Endothelial cell of umbilical vein (primary cell): ENCODE data around the gene DLK1. TPM values are rescaled to one million over a fixed set of nuclear protein-coding genes. Genes with fewer than 3 reads are reported as not detected.

Experiments used
- BruUV-seq: library from RNA; stranded (reverse); fragments of 400-500 nt; replicated peaks from 2 replicates; lab custom pipeline; 2021; lab: Mats Ljungman, UMichigan
- CTCF ChIA-PET: fragments of 300-600, 350-600 bp; sonication (Branson Sonifier 250); formaldehyde crosslinking; loops from one replicate; lab custom pipeline; 2021; ENCODE audit warnings: antibody characterized with exemption, inconsistent platforms; lab: Charles Lee
- POLR2A ChIA-PET: fragments of 300-600, 350-600 bp; sonication (Branson Sonifier 250); formaldehyde crosslinking; loops from one replicate; lab custom pipeline; 2021; ENCODE audit warnings: antibody characterized with exemption, inconsistent platforms; lab: Charles Lee
- DNase-seq: peaks from one replicate; pipeline ENCODE4 v3.0.0-alpha.2; 2011; ENCODE audit warnings: low read depth, low spot score
- FAIRE-seq: peaks from 2 replicates; lab custom pipeline; 2011; peaks lifted over from hg19 to GRCh38; lab: Jason Lieb, UNC
- H2AFZ ChIP-seq: 2 replicates; pipeline ENCODE4 v1.6.0; 2012; ENCODE audit warnings: low read depth, low read length, control low read depth, inconsistent platforms
- H3K27ac ChIP-seq: 2 replicates; pipeline ENCODE4 v1.5.1; 2011; ENCODE audit warnings: low read depth, mild to moderate bottlenecking, control low read depth, low read length, moderate library complexity; ENCODE audit not compliant: insufficient read depth
- H3K27me3 ChIP-seq, 2 experiments: 2 replicates each; pipeline versions ENCODE4 v1.6.0 to v1.6.1; 2011; ENCODE audit warnings: low read length in 2 of 2, mixed read lengths in 1 of 2; ENCODE audit not compliant: control insufficient read depth in 2 of 2, insufficient read depth in 2 of 2
- H3K36me3 ChIP-seq, 2 experiments: 2 replicates in 1 of 2; 3 replicates in 1 of 2; pipeline ENCODE4 v1.5.1; 2011; ENCODE audit warnings: low read length in 2 of 2, mild to moderate bottlenecking in 1 of 2, moderate library complexity in 1 of 2; ENCODE audit not compliant: control insufficient read depth in 2 of 2, insufficient read depth in 2 of 2; ENCODE audit errors: extremely low read depth in 1 of 2
- H3K4me1 ChIP-seq: 3 replicates; pipeline ENCODE4 v1.5.1; 2011; ENCODE audit warnings: mild to moderate bottlenecking, low read length; ENCODE audit not compliant: control insufficient read depth, insufficient read depth; ENCODE audit errors: extremely low read depth
- H3K4me2 ChIP-seq: 2 replicates; pipeline ENCODE4 v1.6.1; 2011; ENCODE audit warnings: low read length, control low read depth, mixed read lengths; ENCODE audit not compliant: insufficient read depth
- H3K4me3 ChIP-seq, 3 experiments: fragments of 200-600 bp in 1 of 3; sonication (generic), shearing (Covaris generic) in 1 of 3; replicated peaks in 1 of 3; 2 replicates each; pipeline ENCODE4 v1.5.1; 2011 to 2016; ENCODE audit warnings: control low read depth in 3 of 3, low read length in 3 of 3, mild to moderate bottlenecking in 2 of 3, inconsistent platforms in 1 of 3, low read depth in 1 of 3, moderate library complexity in 1 of 3; ENCODE audit not compliant: insufficient read depth in 1 of 3
- H3K79me2 ChIP-seq: 2 replicates; pipeline ENCODE4 v1.6.0; 2012; ENCODE audit warnings: low read length, inconsistent platforms; ENCODE audit not compliant: control insufficient read depth, insufficient read depth
- H3K9ac ChIP-seq: replicated peaks from 2 replicates; pipeline ENCODE3; 2011; ENCODE audit warnings: low read length, control low read depth; ENCODE audit not compliant: insufficient read depth; ENCODE audit errors: extremely low read depth
- H3K9me1 ChIP-seq: replicated peaks from 3 replicates; pipeline ENCODE4 v1.6.0; 2011; ENCODE audit warnings: mild to moderate bottlenecking, low read length; ENCODE audit not compliant: control insufficient read depth, insufficient read depth; ENCODE audit errors: extremely low read depth
- H3K9me3 ChIP-seq: replicated peaks from 2 replicates; pipeline ENCODE4 v1.5.1; 2012; ENCODE audit warnings: low read length, inconsistent platforms; ENCODE audit not compliant: control insufficient read depth, insufficient read depth
- H4K20me1 ChIP-seq: replicated peaks from 2 replicates; pipeline ENCODE3; 2011; ENCODE audit warnings: mild to moderate bottlenecking, low read length; ENCODE audit not compliant: control insufficient read depth, insufficient read depth; ENCODE audit errors: extremely low read depth
- CTCF ChIP-seq, 2 donors: IDR thresholded peaks; 1 replicate in 1 of 2; 2 replicates in 1 of 2; pipeline ENCODE4 v1.5.1; 2011; ENCODE audit warnings: low read length in 2 of 2, mild to moderate bottlenecking in 2 of 2, moderate library complexity in 2 of 2, control low read depth in 1 of 2, inconsistent platforms in 1 of 2, low read depth in 1 of 2; ENCODE audit not compliant: insufficient read depth in 1 of 2; ENCODE audit errors: extremely low read depth in 1 of 2
- MAX ChIP-seq: IDR thresholded peaks from 2 replicates; pipeline ENCODE4 v1.6.1; 2011; ENCODE audit not compliant: insufficient read depth, insufficient read length
- MYC ChIP-seq: IDR thresholded peaks from one replicate; pipeline ENCODE4 v1.6.1; 2011; ENCODE audit warnings: mild to moderate bottlenecking, low read depth, low read length
- POLR2A ChIP-seq: IDR thresholded peaks from 2 replicates; pipeline ENCODE4 v1.6.1; 2012; ENCODE audit warnings: low read depth, mild to moderate bottlenecking, control low read depth, low read length
- POLR2AphosphoS5 ChIP-seq: IDR thresholded peaks from 2 replicates; pipeline ENCODE4 v1.6.1; 2012; ENCODE audit warnings: low read depth, mild to moderate bottlenecking, control low read depth, low read length, moderate library complexity; ENCODE audit not compliant: insufficient read depth
- dilution Hi-C: fragments of 300-500 bp; cut with MboI; formaldehyde crosslinking; loops from one replicate; pipeline ENCODE4 v1.15.0; 2019; ENCODE audit warnings: low sequenced_read_pairs; ENCODE audit not compliant: extremely low pct_ligation_motif_present
- intact Hi-C: fragments of 100-400 bp; cut with micrococcal nuclease; formaldehyde crosslinking; loops from one replicate; pipeline ENCODE4 v1.10.0; 2022
- polyA plus RNA-seq, 4 experiments: library from polyadenylated mRNA; depleted of rRNA in 3 of 4; stranded (reverse) in 3 of 4; unstranded in 1 of 4; fragments of >200 nt; gene quantifications; 2 replicates each; pipeline versions ENCODE4 v1.2.1 to v1.2.3, GENCODE V29; 2011 to 2012; ENCODE audit warnings: missing spikeins in 1 of 4
- total RNA-seq: library from RNA; stranded (reverse); gene quantifications from 2 replicates; pipeline ENCODE4 v1.2.3, GENCODE V29; 2021

The DLK1 gene
- total and polyA plus RNA-seq, 2 donors (not counting 3 experiments of a cell fraction or from before 2014, with no cell fraction given), result not detected

- FAIRE-seq (no peak), DNase-seq (no peak)
- Histone ChIP-seq H3K4me1 (no peaks in the 10 kb centered on the region), H3K9ac (no peak overlapping the region), H3K79me2 (no peaks in the 10 kb centered on the region), H2AFZ (no peak overlapping the region), H3K36me3 (no peaks in the 10 kb centered on the region), H3K9me1 (no peaks in the 10 kb centered on the region), H4K20me1 (no peaks in the 10 kb centered on the region), H3K4me3 (no peak overlapping the region), H3K4me2 (no peak overlapping the region), H3K27ac (no peak overlapping the region), H3K9me3 (no peaks in the 10 kb centered on the region), H3K27me3 (peaks cover 0 to 2% of the 10 kb centered on the region in 2 experiments)
- POLR2A ChIA-PET, result no interaction called here
- BruUV-seq, result no TSS peak
- dilution Hi-C loops, result no loop called here
- CTCF ChIA-PET, result no interaction called here
- TF ChIP-seq CTCF (IDR thresholded peaks at IDR 0.05; ENCODE audit: extremely low read depth in 1 of 2, insufficient read depth in 1 of 2, low read depth in 1 of 2, low read length in 2 of 2), result no peak
- TF ChIP-seq POLR2AphosphoS5, result no peak
- TF ChIP-seq POLR2A, result no peak
- TF ChIP-seq MAX, result no peak
- no peak for TF ChIP-seq MYC
- intact Hi-C loops, result no loop called here
These were observed 41.3 kb downstream of the DLK1 start for GRCh38 chr14:100767788-100768536.
